HG03565 (cell line): ENCODE data around the gene SAMMSON.

Experiments used
- ATAC-seq: cut with Tn5 transposase; IDR thresholded peaks from one replicate; pipeline ENCODE4 v1.9.1; 2021; ENCODE audit warnings: mild to moderate bottlenecking, moderate library complexity; ENCODE audit not compliant: unreplicated experiment

The SAMMSON gene

DNA sequence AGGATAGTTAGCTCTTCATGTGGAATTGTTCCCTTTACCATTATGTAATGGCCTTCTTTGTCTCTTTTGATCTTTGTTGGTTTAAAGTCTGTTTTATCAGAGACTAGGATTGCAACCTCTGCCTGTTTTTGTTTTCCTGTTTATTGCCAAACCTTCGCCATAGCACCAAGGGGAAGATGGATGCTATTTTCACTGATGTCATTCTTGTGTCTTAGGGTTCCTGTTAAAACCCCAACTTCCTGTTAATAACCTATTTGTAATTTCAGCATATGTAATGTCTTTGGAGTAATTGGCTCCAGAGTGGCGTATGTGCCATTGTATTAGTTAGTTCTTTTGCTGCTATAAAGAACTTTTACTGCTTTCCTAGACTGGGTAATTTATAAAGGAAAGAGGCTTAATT is 10.8 kb downstream of the SAMMSON start:
- no peak for ATAC-seq

DNA sequence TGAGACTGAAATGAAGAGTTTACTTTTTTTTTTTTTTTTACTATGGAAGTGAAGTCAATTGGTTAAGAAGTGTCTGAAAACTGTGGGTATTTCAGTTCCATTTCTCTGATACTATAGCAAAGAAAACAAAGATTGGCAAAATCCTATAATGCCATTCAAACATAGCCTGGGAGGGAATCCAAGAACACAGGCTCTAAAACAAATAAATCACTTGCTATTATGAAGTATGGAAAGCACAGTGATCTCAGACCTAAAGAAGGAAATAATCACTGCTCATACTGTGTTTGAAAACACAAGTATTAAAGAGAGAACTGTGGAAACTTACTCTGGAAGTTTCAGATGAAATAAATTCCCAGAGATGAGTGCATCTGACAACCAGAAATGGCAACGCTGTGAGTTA is 12.0 kb downstream of the SAMMSON start:
- no peak for ATAC-seq

DNA sequence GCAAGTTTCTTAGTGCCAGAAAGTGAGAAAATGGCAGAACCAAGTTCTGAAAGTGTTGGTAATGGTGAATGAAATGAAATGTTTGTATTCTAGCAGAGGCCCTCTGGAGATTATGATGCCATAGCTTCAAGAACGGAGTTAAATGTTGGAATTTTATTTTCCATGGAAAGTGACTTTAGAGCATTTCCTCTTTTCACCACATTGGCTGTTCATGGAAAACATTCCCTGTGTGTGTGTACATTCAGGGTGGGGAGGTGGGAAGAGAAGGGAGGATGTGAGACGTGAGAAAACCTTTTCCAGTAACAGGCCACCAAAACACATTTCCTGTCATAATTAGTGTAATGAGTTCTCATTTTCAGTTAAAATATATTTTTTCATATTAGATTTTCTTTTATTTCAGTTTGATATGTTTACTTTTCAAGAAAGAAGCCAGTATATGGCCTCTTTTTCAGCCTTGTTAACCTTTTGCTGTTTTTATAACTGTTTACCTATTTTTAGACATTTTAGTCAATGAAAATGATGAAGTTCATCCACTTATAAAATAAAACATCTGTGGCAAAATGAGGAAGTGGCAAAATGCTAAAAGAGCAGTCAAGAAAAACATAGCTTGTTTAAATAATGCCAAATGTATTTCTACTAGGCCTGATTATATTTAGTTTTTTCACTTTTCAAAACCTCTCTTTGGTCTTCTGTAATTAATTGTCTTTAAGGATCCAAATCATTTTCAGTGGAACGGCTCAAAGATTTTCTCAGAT is 21.6 kb downstream of the SAMMSON start:
- no peak for ATAC-seq

DNA sequence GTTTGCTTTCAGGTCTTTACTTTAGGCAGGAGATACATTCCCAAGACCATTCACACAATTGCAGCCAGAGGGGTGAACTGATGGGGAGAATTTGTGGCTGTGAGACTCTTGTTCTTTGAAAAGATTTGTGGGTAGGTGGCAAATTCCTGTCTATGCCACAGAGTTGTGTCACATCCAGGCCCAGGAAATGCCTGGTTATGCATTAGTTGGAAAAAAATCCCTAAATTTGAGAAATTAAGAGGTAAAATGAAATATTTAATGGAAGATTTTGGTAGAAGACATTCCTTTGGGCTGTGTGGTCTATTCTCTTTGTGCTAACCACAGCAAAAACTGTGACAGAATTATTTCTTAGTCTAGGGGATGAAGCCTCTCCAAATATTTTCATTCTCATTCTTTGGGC is 28.8 kb downstream of the SAMMSON start:
- ATAC-seq, result no peak

DNA sequence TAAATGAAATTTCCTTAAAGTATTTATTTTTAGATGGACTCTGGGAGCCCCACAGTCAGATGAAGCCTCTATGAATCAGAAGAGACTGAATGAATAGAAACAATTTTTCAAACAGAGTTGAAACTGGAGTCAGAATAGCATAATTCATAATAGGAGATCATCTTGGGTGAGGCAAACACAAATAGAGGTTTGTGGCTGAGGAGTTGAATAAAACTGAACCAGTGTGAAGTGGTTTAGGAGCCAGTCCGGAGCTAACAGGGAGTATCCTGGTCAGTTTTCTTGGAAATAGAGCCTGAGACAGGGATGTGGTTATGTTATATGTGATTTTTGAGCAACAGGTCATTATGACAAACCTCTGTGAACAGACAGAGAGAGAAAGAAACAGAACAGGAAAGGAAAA is 39.2 kb downstream of the SAMMSON start:
- ATAC-seq, result no peak

DNA sequence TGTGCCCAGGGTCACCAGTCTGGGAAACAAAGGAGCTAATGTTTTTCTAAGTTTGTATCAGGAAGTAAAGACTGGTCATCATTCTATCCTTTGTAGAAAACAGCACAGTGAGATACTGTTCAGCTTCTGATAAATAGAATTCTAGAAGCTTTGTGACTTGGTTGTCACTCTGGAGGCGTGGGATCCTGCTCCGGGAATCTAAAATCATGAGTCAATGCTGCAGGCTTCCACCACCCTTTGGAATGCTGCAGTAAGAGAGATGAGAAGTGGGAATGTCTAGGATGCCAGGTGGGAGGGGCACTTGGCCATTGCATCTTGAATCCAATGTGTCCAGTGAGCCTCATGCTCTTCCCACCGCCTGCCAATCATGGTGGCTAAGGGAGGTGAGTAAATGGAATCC is 40.9 kb downstream of the SAMMSON start:
- no peak for ATAC-seq

DNA sequence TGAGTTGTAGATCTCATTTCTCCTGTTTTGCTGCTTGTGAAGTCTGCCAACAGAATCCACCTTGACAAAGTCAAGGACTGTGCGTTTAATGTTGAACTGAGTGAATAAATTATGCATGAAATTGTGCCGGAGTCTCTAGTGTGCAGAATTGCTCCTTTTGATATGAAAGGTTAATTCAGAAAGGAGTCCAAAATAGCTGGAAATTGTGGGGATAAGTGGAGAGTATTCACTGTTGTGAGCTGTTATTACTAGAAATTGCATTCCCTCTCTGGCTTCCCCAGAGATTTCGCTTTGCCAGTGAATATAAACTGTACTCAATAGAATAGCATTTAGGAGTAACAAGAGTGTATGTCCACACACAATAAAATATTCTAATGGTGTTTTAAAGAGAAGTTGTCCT is 43.1 kb downstream of the SAMMSON start:
- ATAC-seq, result no peak

DNA sequence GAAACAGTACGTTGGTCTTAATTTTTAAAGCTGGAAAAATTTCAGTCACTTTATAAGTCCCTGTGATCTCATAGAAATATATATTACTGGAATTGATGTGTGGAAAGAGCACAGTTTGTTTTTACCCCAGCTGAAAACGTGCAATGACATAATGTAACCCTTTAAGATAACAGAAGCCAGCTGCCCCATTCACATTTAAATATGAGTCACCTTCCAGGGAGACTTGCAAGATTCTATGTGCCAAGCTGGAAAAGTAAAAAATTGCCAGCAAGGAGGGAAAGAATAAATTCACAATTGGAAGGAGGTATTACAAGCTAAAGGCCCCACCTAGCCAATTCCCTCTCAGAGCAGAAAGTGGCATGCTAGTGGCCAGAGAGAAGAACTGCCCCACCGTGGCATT is 50.2 kb downstream of the SAMMSON start:
- ATAC-seq, result no peak

DNA sequence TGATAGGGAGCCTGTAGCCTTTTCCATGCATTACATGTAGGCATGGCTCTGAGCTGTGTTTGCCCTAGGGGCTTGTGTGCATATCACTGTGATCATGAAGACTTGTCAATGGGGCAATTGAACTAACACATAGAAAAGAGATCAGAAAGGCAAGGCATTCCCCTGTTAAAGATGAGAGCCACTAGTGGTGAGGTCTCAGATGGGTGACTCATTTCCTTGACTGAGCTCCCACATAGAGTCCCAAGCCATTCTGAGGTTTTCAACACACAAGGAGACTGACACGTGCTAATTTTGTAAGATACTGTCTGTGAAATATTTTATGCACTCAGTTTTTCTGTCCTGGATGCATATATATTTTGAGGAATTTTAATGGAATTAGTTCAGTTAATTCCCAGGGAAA is 53.8 kb downstream of the SAMMSON start:
- no peak for ATAC-seq

DNA sequence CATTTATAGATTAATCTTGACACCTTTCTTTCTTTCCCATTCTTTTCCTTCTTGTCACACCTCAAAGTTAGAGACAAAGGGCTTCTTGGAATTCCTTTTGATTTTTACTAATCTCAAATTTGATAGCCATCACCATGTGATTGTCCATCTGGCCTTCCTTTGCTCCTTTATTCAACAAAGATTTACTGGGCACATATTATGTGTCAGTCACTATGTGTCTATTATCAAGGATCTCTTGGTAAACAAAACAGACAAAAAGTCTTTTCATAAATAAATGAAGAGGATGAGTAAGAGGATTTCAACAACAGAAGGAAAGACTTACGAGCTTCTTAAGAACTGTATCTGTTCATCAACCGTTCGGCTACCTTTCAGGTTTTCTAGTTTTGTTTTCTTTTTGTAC is 56.5 kb downstream of the SAMMSON start:
- no peak for ATAC-seq

DNA sequence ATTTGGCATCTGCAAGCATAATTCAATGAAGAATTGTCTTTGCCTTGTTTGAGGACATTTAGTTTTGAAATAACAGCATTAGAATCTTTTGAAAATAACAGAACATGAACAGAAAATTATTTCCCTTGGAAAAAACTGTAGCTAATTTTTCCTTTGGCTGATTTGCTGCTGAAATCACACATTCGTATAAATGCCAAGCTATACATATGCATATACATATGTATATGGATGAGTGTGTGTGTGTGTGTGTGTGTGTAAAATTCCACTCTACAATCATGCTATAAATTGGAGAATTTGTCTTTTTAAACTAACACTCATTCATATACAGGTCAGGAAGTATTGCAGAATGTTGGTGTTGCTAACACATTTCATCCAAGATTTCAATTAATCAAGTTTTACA is 57.9 kb downstream of the SAMMSON start:
- no peak for ATAC-seq

DNA sequence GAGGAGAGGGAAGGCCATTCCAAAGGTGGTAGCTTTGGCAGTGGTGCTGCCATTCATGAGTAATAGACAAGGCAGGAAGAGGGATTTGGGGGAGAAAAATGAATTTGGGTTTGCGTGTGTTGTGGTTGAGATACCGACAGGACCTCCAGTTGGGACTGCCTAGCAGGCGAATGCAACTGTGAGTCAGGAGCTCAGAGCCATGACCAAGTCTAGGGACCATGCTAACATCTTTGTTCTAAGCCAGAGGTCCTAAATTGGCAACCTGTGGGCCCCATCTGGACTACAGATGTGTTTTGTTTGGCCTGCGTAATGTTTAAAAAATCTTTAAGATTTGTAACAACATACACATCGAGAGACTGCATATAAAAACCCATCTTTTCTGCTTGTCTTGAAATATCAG is 61.6 kb downstream of the SAMMSON start:
- ATAC-seq, result no peak

DNA sequence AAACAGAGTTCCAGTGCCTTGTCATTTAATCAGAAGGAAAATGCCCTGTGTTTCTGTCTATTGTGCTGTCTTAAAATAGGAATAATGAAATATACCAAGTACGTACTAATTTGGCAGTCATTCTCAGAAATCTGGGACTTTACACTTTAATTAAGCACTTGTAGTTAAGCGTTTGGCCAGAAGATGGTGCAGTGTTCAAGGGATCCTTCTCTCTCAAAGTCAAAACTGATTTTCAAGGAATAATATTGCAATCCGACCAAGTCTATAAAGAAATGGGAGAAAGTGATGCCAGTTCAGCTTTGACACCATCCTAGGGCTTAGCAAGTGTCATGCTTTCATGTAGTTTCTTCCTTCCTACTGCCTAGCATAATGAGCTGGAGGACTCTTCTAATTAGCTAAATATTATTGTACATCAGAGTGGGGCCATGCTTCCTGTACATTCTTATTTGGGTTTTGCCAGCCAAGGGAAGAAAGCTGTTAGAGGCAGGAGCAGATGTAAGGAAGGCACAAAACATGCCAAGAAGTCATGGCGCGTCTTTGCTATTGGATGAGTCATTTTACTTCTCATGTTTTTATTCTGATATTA is 64.8 kb downstream of the SAMMSON start:
- peak; percentile 63 for ATAC-seq

DNA sequence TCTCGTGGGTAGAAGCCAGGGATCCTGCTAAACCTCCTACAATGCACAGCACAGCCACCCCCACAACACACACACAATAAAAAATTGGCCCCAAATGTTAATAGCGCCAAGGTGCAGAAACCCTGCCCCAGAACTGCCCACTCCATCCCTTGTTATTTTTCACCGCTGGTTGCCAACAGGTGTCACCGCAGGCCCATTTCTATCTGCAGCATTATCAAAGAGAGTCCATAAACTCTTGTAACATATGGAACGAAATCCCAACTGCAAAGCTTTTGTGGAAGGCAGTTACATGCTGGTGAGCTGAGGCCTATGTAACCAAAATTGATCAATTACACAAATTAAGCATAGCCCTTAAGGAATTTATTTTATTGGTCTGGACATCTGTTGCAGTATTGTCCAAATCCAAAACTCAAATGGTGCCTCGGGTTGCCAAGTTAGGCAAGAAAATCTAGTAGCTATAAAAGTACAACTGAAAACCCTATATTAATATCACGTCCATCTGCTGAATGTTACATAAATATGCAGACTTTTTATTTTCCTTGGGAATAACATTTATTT is 66.2 kb downstream of the SAMMSON start:
- ATAC-seq, result no peak

DNA sequence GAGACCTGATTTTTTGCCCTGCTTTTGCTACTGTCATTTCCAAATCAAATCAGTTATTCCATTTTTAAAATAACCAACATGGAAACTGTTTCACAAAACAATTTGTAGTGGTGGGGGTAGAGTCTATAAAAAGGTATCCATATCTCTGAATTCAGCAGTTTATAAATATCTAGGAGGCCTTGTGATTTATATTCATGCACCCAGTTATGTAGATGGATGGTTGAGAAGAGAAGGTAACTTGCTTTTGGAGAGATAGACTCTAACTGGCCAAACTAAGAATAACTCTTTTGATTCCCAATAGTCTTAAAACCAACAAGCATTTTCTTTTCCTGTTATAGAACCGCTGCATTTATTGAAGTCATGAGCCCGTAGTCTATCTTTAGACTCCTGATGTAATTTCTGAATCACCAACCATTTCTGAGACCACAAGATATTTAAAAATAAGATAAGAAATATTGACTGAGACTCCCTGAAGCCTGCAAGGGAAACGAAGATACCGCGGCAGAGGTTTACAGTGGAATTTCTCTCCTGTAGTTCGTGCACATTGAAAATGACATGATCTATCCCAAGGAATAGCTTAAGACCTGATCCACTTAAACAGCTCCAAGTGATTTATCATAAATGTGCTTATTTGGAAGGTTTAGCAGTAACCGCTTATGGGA is 68.5 kb downstream of the SAMMSON start:
- peak; percentile 59 for ATAC-seq

DNA sequence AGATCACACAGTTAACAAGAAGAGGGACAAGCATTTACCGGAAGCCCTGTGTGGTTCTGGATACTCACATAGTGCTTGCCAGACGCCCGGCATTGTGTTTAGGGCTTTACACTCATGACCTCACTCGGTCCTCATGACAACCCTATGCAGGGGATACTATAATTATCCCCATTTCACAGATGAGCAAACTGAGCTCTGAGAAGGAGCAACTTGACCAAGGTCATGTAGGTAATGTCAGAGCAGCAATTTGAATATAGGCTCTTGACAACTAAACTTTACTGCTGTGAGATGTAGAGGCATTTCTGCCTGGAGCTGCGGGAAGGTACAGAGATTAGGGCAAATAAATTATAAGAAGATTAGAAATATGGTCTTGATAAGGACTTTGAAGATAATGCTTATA is 70.0 kb downstream of the SAMMSON start:
- no peak for ATAC-seq

DNA sequence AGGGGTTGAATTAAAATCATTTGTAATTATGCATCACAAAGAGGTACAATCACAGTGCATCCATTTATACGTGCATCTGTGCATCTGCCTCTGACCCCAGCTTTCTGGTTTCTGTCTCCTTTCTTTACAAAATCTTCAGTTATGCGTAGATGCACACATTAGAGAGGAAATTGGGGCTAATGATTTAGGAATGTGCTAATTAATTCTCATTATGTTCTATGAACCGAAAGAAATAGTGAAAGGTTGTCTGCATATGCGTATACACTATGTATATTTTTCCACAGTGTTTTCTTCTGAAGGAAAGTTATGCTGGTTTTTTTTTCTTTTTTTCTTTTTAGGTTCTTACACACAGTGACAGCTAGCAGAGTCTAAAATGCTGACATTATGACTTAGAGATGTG is 71.6 kb downstream of the SAMMSON start:
- no peak for ATAC-seq

DNA sequence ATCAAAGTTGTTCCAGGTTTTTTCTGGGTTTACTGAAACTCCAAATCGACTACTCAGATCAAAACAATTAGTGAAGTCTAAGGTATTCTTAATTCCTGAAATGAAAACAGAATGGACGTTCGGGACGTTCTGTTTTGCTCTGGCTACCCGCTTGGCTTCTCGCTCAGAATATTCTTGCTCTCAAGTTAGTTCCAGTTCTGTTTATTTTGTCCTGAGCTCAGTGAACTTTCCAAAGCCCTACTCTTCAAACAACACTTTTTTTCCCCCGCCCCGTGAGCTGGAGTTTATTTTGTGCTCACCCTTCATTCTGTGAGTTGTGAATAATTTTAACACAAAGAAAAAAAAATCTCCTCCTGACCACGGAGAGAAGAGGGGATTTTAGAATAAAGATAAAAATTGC is 72.6 kb downstream of the SAMMSON start:
- ATAC-seq, result no peak

DNA sequence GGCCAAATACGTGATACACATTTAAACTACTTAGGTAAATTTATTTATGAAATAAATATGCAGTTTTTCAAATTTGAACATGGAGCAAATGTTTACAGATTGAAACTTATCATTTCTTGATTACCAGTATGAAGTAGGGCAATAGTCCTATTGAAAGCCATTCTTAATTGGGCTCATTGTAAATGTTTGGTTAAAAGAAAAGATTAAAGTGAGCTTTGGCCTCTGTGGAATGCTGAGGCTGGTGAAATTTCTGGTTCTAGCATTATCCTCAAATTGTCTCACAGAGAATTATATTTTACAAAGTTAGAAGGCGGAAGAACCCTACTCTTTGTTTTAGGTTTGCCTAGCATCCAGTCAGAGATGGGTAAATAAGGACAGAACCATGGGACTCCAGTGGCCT is 73.2 kb downstream of the SAMMSON start:
- no peak for ATAC-seq

DNA sequence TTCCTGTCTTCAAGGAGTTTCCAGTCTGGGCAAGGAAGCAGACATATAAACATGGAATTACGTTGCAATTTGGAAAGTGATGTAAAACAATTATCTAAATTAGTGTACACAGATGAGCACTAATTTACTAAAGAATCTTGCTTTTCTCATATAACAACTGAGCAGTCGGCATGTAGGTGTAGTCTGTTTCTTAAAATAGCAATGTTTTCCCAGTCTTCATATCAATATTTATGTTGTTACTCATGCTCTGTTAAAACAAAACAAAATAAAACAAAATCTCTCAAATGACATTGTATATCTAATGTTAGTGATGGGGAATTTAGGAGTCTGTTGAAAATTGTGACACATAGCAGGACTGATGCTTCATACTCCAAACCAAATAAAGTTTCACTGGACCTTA is 75.6 kb downstream of the SAMMSON start:
- ATAC-seq, result no peak

DNA sequence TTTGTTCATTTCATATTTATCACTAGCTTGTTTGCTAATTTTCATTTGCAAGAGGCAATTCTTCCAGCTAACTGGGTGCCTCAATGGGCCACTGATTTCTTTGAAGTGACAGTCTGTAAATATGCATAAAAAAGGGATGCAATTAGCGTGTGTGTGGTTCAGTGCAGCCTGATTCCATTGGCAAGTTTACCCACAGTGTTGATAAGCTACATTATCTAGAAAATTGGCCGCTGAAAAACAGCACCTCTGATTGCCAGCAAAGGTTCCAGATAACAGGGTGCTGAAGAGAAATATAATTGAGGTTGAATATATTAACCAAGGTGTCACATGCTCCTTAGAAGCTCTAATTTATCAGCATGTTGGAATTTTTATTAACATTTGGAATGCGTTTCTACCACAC is 76.9 kb downstream of the SAMMSON start:
- no peak for ATAC-seq

DNA sequence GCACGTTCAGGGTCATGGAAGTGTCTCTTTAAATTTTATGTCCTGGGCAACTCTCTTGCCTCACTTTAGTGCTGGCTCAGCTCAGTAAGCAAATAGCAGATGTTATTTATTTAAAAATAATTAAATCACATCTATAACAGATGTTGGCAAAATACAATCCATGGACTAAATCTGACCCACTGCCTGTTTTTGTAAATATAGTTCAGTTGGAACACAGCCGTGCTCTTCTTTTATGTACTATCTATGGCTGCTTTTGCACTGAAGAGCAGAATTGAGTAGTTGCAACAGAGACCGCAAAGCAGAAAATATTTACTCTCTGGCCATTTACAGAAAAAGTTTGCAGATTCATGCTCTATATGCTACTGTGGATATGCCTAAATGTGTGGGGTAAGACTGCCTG is 79.2 kb downstream of the SAMMSON start:
- ATAC-seq, result no peak
